H9 (cell line): ENCODE results near the gene HORMAD2. TPM values are rescaled to one million over a fixed set of nuclear protein-coding genes. Genes with fewer than 3 reads are reported as not detected.

Experiments
- DNase-seq: peaks from one replicate; pipeline ENCODE4 v3.0.0-alpha.2; 2017
- H2AFZ ChIP-seq: one replicate; pipeline ENCODE4 v1.6.1; 2013; ENCODE audit warnings: mild to moderate bottlenecking, low read length, control low read depth, moderate library complexity
- H2AK5ac ChIP-seq: 2 replicates; pipeline ENCODE4 v1.6.1; 2013; ENCODE audit warnings: low read length, control low read depth, mixed read lengths; ENCODE audit not compliant: insufficient read length
- H2BK120ac ChIP-seq: one replicate; pipeline ENCODE4 v1.6.1; 2013; ENCODE audit warnings: low read depth, mild to moderate bottlenecking, low read length, control low read depth, inconsistent platforms; ENCODE audit not compliant: poor library complexity, severe bottlenecking
- H2BK12ac ChIP-seq: 2 replicates; pipeline ENCODE4 v1.6.1; 2013; ENCODE audit warnings: low read length, control low read depth, mixed read lengths, low read depth; ENCODE audit not compliant: insufficient read length
- H2BK15ac ChIP-seq: 2 replicates; pipeline ENCODE4 v1.6.1; 2013; ENCODE audit warnings: low read depth, low read length, control low read depth
- H2BK20ac ChIP-seq: one replicate; pipeline ENCODE4 v1.6.1; 2013; ENCODE audit warnings: low read depth, mild to moderate bottlenecking, low read length, control low read depth, inconsistent platforms; ENCODE audit not compliant: poor library complexity, severe bottlenecking
- H2BK5ac ChIP-seq: 2 replicates; pipeline ENCODE4 v1.6.1; 2013; ENCODE audit warnings: low read length, control low read depth, mixed read lengths; ENCODE audit not compliant: insufficient read length
- H3K14ac ChIP-seq: 2 replicates; pipeline ENCODE4 v1.6.1; 2013; ENCODE audit warnings: low read length, control low read depth; ENCODE audit not compliant: insufficient read depth
- H3K18ac ChIP-seq: 2 replicates; pipeline ENCODE4 v1.6.1; 2013; ENCODE audit warnings: low read depth, mild to moderate bottlenecking, mixed read lengths, low read length, control low read depth; ENCODE audit not compliant: insufficient read length
- H3K23ac ChIP-seq: 2 replicates; pipeline ENCODE4 v1.6.1; 2013; ENCODE audit warnings: low read length, control low read depth, mixed read lengths, low read depth; ENCODE audit not compliant: insufficient read length
- H3K23me2 ChIP-seq: 2 replicates; pipeline ENCODE4 v1.6.1; 2013; ENCODE audit warnings: low read depth, mild to moderate bottlenecking, mixed read lengths, low read length, control low read depth; ENCODE audit not compliant: insufficient read length, poor library complexity, severe bottlenecking
- H3K27ac ChIP-seq: 2 replicates; pipeline ENCODE4 v1.5.1; 2013; ENCODE audit warnings: low read length, control low read depth, mixed read lengths, low read depth; ENCODE audit not compliant: insufficient read length
- H3K27me3 ChIP-seq: 2 replicates; pipeline ENCODE4 v1.6.1; 2013; ENCODE audit warnings: low read length, control low read depth, inconsistent platforms; ENCODE audit not compliant: insufficient read depth
- H3K4ac ChIP-seq: 2 replicates; pipeline ENCODE4 v1.6.1; 2013; ENCODE audit warnings: low read depth, mild to moderate bottlenecking, control low read depth, inconsistent platforms, low read length, moderate library complexity
- H3K4me1 ChIP-seq: 2 replicates; pipeline ENCODE4 v1.6.1; 2013; ENCODE audit warnings: low read length, control low read depth, inconsistent platforms; ENCODE audit not compliant: insufficient read depth
- H3K4me2 ChIP-seq: 2 replicates; pipeline ENCODE4 v1.6.1; 2013; ENCODE audit warnings: low read length, control low read depth, mixed read lengths; ENCODE audit not compliant: insufficient read length, insufficient read depth
- H3K56ac ChIP-seq: 2 replicates; pipeline ENCODE4 v1.6.1; 2013; ENCODE audit warnings: low read depth, mild to moderate bottlenecking, mixed read lengths, low read length, control low read depth; ENCODE audit not compliant: insufficient read length
- H3K79me1 ChIP-seq: 2 replicates; pipeline ENCODE4 v1.6.1; 2013; ENCODE audit warnings: low read depth, mild to moderate bottlenecking, moderate library complexity, low read length, control low read depth, inconsistent platforms; ENCODE audit not compliant: insufficient read depth, poor library complexity, severe bottlenecking
- H3K79me2 ChIP-seq: 2 replicates; pipeline ENCODE4 v1.6.1; 2013; ENCODE audit warnings: low read length, control low read depth, inconsistent platforms; ENCODE audit not compliant: insufficient read depth
- H3K9ac ChIP-seq: 2 replicates; pipeline ENCODE4 v1.6.1; 2013; ENCODE audit warnings: low read length, control low read depth, mixed read lengths; ENCODE audit not compliant: insufficient read length; ENCODE audit errors: extremely low read depth
- H3K9me3 ChIP-seq: one replicate; pipeline ENCODE4 v1.6.1; 2013; ENCODE audit warnings: low read depth, low read length, inconsistent platforms; ENCODE audit not compliant: control insufficient read depth
- H3T11ph ChIP-seq: one replicate; pipeline ENCODE4 v1.6.1; 2013; ENCODE audit warnings: mild to moderate bottlenecking, low read length, control low read depth, inconsistent platforms
- H4K20me1 ChIP-seq: one replicate; pipeline ENCODE4 v1.6.1; 2013; ENCODE audit not compliant: control insufficient read depth, insufficient read length, insufficient read depth
- H4K5ac ChIP-seq: 2 replicates; pipeline ENCODE4 v1.6.1; 2013; ENCODE audit warnings: low read depth, mild to moderate bottlenecking, mixed read lengths, low read length, control low read depth; ENCODE audit not compliant: insufficient read length
- H4K8ac ChIP-seq: replicated peaks from 2 replicates; pipeline ENCODE4 v1.6.1; 2013; ENCODE audit warnings: low read length, control low read depth, mixed read lengths, low read depth; ENCODE audit not compliant: insufficient read length
- H4K91ac ChIP-seq: 2 replicates; pipeline ENCODE4 v1.6.1; 2013; ENCODE audit warnings: low read depth, mild to moderate bottlenecking, moderate library complexity, mixed read lengths, low read length, control low read depth; ENCODE audit not compliant: insufficient read length
- H3K27ac Mint-ChIP-seq, 3 experiments: 2 replicates in 2 of 3; 3 replicates in 1 of 3; pipeline ENCODE4 v1.8.0; 2020 to 2021; ENCODE audit warnings: mixed read lengths in 3 of 3, mild to moderate bottlenecking in 1 of 3, moderate library complexity in 1 of 3
- H3K27me3 Mint-ChIP-seq: 2 replicates; pipeline ENCODE4 v1.8.0; 2021; ENCODE audit warnings: low read depth, mild to moderate bottlenecking, moderate library complexity, mixed read lengths
- H3K36me3 Mint-ChIP-seq, 3 experiments: 2 replicates in 2 of 3; 3 replicates in 1 of 3; pipeline ENCODE4 v1.8.0; 2020 to 2021; ENCODE audit warnings: low read depth in 3 of 3, mixed read lengths in 3 of 3; ENCODE audit not compliant: insufficient read depth in 1 of 3
- H3K4me1 Mint-ChIP-seq, 2 experiments: 2 replicates each; pipeline ENCODE4 v1.8.0; 2020; ENCODE audit warnings: mixed read lengths in 2 of 2
- H3K4me3 Mint-ChIP-seq, 2 experiments: 2 replicates in 1 of 2; 3 replicates in 1 of 2; pipeline ENCODE4 v1.8.0; 2020 to 2021; ENCODE audit warnings: mild to moderate bottlenecking in 2 of 2, mixed read lengths in 2 of 2, moderate library complexity in 1 of 2
- H3K9me3 Mint-ChIP-seq, 2 experiments: 2 replicates in 1 of 2; 3 replicates in 1 of 2; pipeline ENCODE4 v1.8.0; 2020; ENCODE audit warnings: mild to moderate bottlenecking in 2 of 2, mixed read lengths in 2 of 2, moderate library complexity in 1 of 2
- CTCF ChIP-seq: fragments of 200-600 bp; sonication (generic); conservative IDR thresholded peaks from 3 replicates; pipeline ENCODE4 v1.8.0; 2021; ENCODE audit warnings: antibody characterized with exemption, mild to moderate bottlenecking
- WGBS: extraction: QIAGEN DNeasy Blood & Tissue Kit; methylation state at CpG from one replicate; pipeline ENCODE4 v1.1.7; 2013; ENCODE audit warnings: missing lambda C conversion rate, low lambda C conversion rate, mixed read lengths; ENCODE audit not compliant: insufficient read length; ENCODE audit errors: extremely low coverage; 5-methylcytosine and 5-hydroxymethylcytosine counted together
- total RNA-seq: library from RNA; stranded (reverse); gene quantifications from 2 replicates; pipeline ENCODE4 v1.2.1, GENCODE V29; 2021

HORMAD2 gene
- total RNA-seq, 1 experiment from 2014 or later, result not detected

GRCh38 chr22:30185129-30185528 lies 104.9 kb downstream of the HORMAD2 start:
- H3K27me3 ChIP-seq, result no peaks in the 10 kb centered on the region

More at GRCh38 chr22:30185129-30185528, 104.9 kb downstream of the HORMAD2 start:
- no peak overlapping the region for H3K27ac ChIP-seq
- Mint-ChIP-seq H3K4me1 (peaks cover 10 to 16% of the 10 kb centered on the region in 2 experiments), H3K9me3 (no peaks in the 10 kb centered on the region), H3K27ac (no peak overlapping the region), H3K36me3 (no peaks in the 10 kb centered on the region), H3K4me3 (no peak overlapping the region), H3K27me3 (peaks cover 5% of the 10 kb centered on the region)
- no peaks in the 10 kb centered on the region for H3K79me2 ChIP-seq
- no peak overlapping the region for H3K56ac ChIP-seq
- no peak overlapping the region for H2BK15ac ChIP-seq
- no peak overlapping the region for H3K23ac ChIP-seq
- no CpG with 5 or more reads among the region's 5 CpGs for WGBS
- H2AFZ ChIP-seq, result no peak overlapping the region
- no peaks in the 10 kb centered on the region for H3K9me3 ChIP-seq
- DNase-seq, result no peak
- H4K91ac ChIP-seq, result no peak overlapping the region
- no peak overlapping the region for H3K4me2 ChIP-seq
- no peak overlapping the region for H2BK20ac ChIP-seq
- no peak overlapping the region for H3K14ac ChIP-seq
- peaks cover 2% of the 10 kb centered on the region; the same call in 1 of the 2 replicates for H3K4me1 ChIP-seq
- H3K79me1 ChIP-seq, result no peaks in the 10 kb centered on the region
- H4K8ac ChIP-seq, result no peak overlapping the region
- H2AK5ac ChIP-seq, result no peak overlapping the region
- H2BK12ac ChIP-seq, result no peak overlapping the region
- no peak for TF ChIP-seq CTCF
- H2BK5ac ChIP-seq, result no peak overlapping the region
- no peak overlapping the region for H3K4ac ChIP-seq
- no peaks in the 10 kb centered on the region for H4K20me1 ChIP-seq
- no peak overlapping the region for H3T11ph ChIP-seq
- H3K23me2 ChIP-seq, result no peaks in the 10 kb centered on the region
- H3K9ac ChIP-seq, result no peak overlapping the region
- H3K18ac ChIP-seq, result no peak overlapping the region
- no peak overlapping the region for H4K5ac ChIP-seq
- no peak overlapping the region for H2BK120ac ChIP-seq
